Measurements from ENCODE around the gene GNAQ. TPM values are rescaled to one million over a fixed set of nuclear protein-coding genes. Genes with fewer than 3 reads are reported as not detected.

Gene GNAQ
- total RNA-seq, 1 experiment from 2014 or later, result 48.6 TPM

GRCh38 chr9:77933976-77934375 lies 97.6 kb downstream of the GNAQ start:
- WGBS (ENCODE audit: extremely low coverage, insufficient read length, low lambda C conversion rate), result no CpG with 5 or more reads among the region's 8 CpGs
- Histone ChIP-seq H4K20me1 (ENCODE audit: control insufficient read depth, insufficient read depth, insufficient read length) (no peaks in the 10 kb centered on the region), H3K4me2 (ENCODE audit: insufficient read depth, insufficient read length, low read length) (no peak overlapping the region), H2AFZ (ENCODE audit: low read length) (no peak overlapping the region), H3K4me1 (ENCODE audit: insufficient read depth, low read length) (no peaks in the 10 kb centered on the region), H3K4ac (ENCODE audit: low read depth, low read length) (no peak overlapping the region), H4K91ac (ENCODE audit: insufficient read length, low read depth, low read length) (no peak overlapping the region), H3K23me2 (ENCODE audit: insufficient read length, low read depth, low read length, poor library complexity, severe bottlenecking) (no peaks in the 10 kb centered on the region), H4K5ac (ENCODE audit: insufficient read length, low read depth, low read length) (no peak overlapping the region), H2BK12ac (ENCODE audit: insufficient read length, low read depth, low read length) (no peak overlapping the region), H3K18ac (ENCODE audit: insufficient read length, low read depth, low read length) (no peak overlapping the region), H3K9ac (ENCODE audit: extremely low read depth, insufficient read length, low read length) (no peak overlapping the region), H3K9me3 (ENCODE audit: control insufficient read depth, low read depth, low read length) (no peaks in the 10 kb centered on the region), H3K14ac (ENCODE audit: insufficient read depth, low read length) (no peak overlapping the region), H3K79me2 (ENCODE audit: insufficient read depth, low read length) (no peaks in the 10 kb centered on the region), H2BK20ac (ENCODE audit: low read depth, low read length, poor library complexity, severe bottlenecking) (no peak overlapping the region), H2BK5ac (ENCODE audit: insufficient read length, low read length) (no peak overlapping the region), H4K8ac (replicated peaks; ENCODE audit: insufficient read length, low read depth, low read length) (no peak overlapping the region), H3K79me1 (ENCODE audit: insufficient read depth, low read depth, low read length, poor library complexity, severe bottlenecking) (no peaks in the 10 kb centered on the region), H3K27me3 (ENCODE audit: insufficient read depth, low read length) (no peaks in the 10 kb centered on the region), H2BK120ac (ENCODE audit: low read depth, low read length, poor library complexity, severe bottlenecking) (no peak overlapping the region), H3K56ac (ENCODE audit: insufficient read length, low read depth, low read length) (no peak overlapping the region), H2BK15ac (ENCODE audit: low read depth, low read length) (no peak overlapping the region), H3T11ph (ENCODE audit: low read length) (no peak overlapping the region), H3K27ac (ENCODE audit: insufficient read length, low read depth, low read length) (no peak overlapping the region), H3K23ac (ENCODE audit: insufficient read length, low read depth, low read length) (no peak overlapping the region), H2AK5ac (ENCODE audit: insufficient read length, low read length) (no peak overlapping the region)
- Mint-ChIP-seq H3K4me3 (no peak overlapping the region), H3K27me3 (ENCODE audit: low read depth) (no peaks in the 10 kb centered on the region), H3K36me3 (ENCODE audit: insufficient read depth in 1 of 3, low read depth in 3 of 3) (peaks cover 0 to 2% (median 0%) of the 10 kb centered on the region in 3 experiments; a peak in 2 of 7 replicates), H3K27ac (no peak overlapping the region), H3K9me3 (no peaks in the 10 kb centered on the region), H3K4me1 (peaks cover 3 to 10% of the 10 kb centered on the region in 2 experiments; a peak in 2 of 4 replicates)
- no peak for DNase-seq
- TF ChIP-seq CTCF (conservative IDR thresholded peaks at IDR 0.05), result no peak
